ENCODE data around the gene DUSP9.

Gene DUSP9

GRCh38 chrX:153622661-153623309, 24.2 kb upstream of the DUSP9 start:
- no peak for DNase-seq

DNA sequence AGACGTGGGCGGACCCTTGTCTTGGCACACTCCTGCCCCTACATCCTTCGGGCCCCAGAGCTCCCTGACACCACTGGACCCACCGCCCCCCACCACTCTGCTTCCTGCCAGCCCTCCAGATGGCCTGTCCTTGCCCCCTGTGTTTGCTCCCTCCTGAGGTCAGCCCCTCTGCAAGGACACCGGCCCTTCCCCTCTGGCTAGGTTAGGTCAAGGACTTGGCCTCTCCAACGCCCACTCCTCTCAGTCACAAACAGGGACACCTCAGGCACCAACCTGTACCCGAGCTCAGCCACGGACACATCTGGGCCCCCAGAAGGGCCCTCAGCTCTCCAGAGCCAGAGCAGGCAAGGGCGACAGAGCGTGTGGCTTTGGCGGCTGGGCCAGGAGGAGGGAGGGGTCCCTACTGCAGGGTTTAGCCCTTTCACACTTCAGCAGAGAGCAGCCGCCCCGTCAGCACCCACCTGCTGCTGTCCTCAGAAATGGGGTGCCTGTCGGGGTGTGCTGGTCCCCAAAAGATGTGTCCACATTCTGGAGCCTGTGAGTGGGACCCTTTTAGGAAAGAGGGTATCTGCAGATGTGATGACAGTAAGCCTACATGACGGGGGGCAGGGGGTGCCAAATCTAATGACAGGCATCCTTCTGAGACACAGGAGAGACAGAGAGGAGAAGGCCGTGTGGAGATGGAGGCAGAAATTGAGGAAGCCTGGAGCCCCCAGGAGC, 23.5 kb upstream of the DUSP9 start:
- DNase-seq = no peak

- no peak for DNase-seq
Measured at GRCh38 chrX:153624196-153625091, 22.6 kb upstream of the DUSP9 start.

DNA sequence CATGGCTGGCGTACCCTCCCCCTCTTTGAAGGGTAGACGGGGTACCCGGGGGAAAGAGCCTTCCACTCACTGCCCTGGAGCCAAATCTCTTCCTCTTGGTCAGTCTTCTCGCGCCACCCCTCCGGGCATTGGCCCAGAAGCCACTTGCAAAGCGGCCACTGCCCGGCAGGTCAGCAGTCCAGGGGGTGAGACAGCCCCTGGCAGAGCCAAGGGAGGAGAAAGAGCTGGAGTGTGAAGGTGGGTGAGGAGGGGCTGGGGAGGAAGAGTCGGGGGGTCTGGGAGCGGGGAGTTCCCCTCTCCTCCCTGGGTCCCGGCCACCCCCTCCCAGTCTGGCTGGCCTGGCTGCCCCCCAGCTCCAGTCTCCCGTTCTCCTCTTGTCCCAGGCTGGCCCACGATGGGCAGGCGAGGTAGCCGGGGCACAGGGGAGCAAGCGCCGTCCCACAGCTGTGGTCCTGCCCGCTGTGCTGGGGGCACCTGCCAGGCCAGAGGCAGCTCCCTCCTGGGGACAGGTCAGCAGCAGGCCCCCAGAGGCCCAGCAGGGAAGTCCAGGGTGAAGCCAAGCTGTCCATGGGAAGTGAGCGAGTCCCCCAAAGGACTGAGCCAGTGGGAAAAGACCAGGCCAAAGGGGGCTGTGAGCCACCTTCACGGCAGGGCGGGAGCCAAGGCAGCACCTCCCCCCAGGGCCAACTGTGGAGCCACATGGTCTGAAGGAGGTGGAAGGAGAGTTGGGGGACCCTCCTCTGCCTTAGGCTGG, 21.6 kb upstream of the DUSP9 start:
- DNase-seq = no peak

- no peak for DNase-seq
Measured at GRCh38 chrX:153626025-153626633, 20.9 kb upstream of the DUSP9 start.

DNA sequence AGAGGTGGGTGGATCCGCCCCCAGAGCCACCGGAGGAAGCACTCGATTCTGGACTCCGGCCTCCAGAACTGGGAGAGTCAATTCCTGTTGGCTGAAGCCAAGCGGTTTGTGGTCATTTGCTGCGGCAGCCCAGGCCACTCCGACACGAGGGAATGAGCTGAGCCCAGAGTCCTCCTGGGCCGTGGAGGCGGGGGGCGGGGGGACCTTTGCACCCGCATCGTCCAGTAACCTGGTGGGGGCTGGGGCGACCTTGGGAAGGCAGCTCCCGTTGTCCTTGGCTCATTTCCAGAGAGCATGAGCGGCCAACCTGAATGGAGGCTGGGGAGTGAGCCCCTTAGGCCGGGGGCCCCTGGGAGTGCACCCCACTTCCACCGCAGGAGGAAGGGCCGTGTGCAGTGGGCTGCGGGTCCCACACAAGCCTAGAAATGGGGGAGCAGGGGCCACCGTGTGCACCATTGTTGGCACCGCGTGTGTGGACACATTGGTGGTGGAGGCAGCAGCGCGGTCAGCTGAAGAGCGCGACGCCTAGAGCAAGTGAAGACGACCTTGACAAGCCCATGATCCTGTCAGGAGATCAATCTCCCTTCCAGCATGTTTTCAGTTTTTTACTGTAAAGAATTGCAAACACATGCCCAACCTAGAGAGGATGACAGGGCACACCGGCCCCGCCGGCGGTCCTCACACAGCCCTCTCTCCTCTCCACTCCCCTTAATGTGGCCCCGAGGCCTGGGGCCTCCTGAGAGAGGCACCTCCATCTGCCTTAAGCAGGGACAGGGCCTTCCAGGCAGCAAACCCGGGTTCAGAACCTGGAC, 19.9 kb upstream of the DUSP9 start:
- no peak for DNase-seq

GRCh38 chrX:153627675-153628111, 19.3 kb upstream of the DUSP9 start:
- no peak for DNase-seq

DNA sequence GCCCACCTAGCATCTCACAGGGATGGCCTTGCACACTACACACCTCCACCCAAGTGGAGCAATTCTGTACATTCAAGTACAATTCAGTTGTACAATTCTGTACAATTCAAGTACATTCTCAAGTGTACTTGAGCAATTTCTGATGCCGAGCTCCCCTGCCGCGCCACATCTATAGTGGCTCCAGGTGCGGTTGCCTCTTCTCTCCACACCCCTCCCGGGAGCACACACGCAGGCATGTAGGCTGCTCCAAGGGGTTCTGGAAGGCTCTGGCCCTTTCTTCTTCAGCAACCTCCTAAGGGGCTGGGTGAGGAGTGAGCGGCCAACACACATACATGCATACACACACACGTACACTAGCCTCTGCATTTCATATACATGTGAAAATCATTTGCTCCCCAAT, 18.9 kb upstream of the DUSP9 start:
- DNase-seq = no peak

DNA sequence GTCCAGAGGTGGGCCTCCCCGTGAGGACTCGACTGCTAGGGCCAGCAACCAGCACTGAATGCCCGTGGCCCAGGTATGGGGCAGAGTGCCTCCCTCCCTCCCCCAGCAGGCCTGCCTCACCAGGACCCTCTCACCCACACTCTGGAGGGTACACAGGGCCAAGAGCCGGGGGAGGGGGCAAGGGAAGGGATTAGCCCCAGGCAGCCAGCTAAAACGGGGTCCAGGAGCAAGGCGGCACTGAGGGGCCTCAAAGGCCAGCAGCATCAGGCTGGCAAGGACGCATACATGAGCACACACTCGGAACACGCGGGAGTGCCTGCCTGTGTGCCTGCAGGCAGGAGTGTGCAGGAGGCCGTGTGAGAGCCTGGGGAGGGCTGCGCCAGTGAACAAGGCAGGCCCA, 18.3 kb upstream of the DUSP9 start:
- no peak for DNase-seq

GRCh38 chrX:153631346-153631745, 15.7 kb upstream of the DUSP9 start:
- no peak for DNase-seq

- DNase-seq = no peak
Measured at GRCh38 chrX:153631907-153632594, 15.0 kb upstream of the DUSP9 start.

GRCh38 chrX:153632595-153632946, 14.4 kb upstream of the DUSP9 start:
- DNase-seq = no peak

DNA sequence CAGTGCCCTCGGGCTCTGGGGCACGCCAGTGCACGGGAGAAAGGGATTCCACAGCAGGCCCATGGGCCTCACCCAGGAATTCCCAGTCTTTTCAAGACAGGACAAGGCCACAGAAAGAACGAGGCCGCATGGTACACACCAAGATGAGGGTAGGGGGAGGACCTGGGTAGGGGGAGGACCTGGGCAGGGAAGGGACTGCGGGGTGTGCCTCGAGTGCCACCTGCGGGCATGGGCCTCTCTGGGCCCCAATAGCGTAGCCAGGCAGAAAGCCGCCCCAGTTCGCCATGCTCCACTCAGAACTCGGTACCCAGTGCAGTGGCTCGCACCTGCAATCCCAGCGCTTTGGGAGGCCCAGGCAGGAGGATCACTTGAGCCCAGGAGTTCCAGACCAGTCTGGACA, 14.0 kb upstream of the DUSP9 start:
- DNase-seq = no peak

DNA sequence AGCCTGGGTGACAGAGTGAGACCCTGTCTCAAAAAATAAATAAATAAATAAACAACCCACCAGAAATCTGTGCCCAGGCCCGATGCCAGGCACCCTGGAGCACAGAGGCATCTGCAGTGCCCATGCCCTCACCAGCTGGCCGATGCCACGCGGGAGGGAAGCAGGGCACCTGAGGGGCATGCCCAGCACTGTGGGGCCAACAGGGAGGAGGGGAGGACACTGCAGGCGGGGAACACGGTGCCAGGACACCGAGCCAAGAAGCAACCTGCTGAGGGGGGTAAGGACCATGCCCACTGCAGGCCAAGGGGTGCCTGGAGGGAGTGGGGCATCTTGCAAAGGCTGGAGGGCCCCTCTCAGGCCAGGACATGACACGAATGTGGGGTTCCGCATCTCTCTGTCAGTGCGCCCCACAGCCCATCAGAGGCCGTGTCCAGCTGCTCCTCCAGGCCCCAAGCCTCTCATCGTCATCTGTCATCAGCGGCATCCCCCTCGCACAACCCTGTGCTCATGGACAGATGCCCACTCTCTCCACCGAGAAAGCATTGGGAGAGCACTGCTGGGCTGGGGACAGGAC, 13.3 kb upstream of the DUSP9 start:
- no peak for DNase-seq

GRCh38 chrX:153634236-153634635, 12.8 kb upstream of the DUSP9 start:
- DNase-seq = no peak

- no peak for DNase-seq
Measured at GRCh38 chrX:153634832-153635231, 12.2 kb upstream of the DUSP9 start.

DNA sequence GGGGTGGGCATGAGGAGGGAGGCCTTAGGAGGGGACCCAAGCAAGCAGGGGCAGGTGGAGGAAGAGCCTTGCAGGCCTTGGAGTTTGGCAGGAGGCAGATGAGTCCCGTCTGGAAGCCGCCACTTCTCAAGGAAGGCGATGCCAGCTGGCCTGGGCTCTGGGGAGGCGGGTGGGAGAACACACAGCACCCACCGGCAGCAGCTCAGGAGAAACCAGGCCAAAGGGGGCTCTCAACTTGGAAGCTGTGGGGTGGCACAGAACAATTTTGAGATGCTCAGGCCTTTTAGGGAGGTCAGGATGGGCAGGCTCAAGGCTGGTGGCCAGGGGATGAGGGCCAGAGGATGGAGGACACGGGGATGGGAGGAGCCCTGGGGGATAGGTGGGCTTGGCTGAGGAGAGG, 11.6 kb upstream of the DUSP9 start:
- no peak for DNase-seq

- DNase-seq = peak; percentile 19 to 46
Measured at GRCh38 chrX:153635788-153636668, 11.0 kb upstream of the DUSP9 start.

- DNase-seq = no peak
Measured at GRCh38 chrX:153636716-153637115, 10.3 kb upstream of the DUSP9 start.

Measured in SHP77 (cell line).